GM23338 (cell line): Measurements from ENCODE around the gene SCAF4. TPM values are rescaled to one million over a fixed set of nuclear protein-coding genes. Genes with fewer than 3 reads are reported as not detected.

Experiments used
- ATAC-seq: fragments of 200-7000 bp; cut with Tn5 transposase; 3 replicates; pipeline ENCODE4 v1.9.1; 2020
- DNase-seq: peaks from one replicate; pipeline ENCODE4 v3.0.0-alpha.2; 2015; ENCODE audit warnings: low spot score
- H2AFZ ChIP-seq: fragments of 200-600 bp; sonication (generic); 2 replicates; pipeline ENCODE4 v1.8.0; 2016; ENCODE audit warnings: antibody characterized with exemption, mild to moderate bottlenecking, moderate library complexity
- H3F3A ChIP-seq: fragments of 200-600 bp; sonication (generic); replicated peaks from 2 replicates; pipeline ENCODE4 v1.8.0; 2017; ENCODE audit warnings: antibody characterized with exemption, mixed run types, low read depth
- H3K27ac ChIP-seq: fragments of 200-600 bp; sonication (generic); 2 replicates; pipeline ENCODE4 v1.6.1; 2016; ENCODE audit warnings: low read depth
- H3K27me3 ChIP-seq: fragments of 200-600 bp; sonication (generic); 2 replicates; pipeline ENCODE4 v1.8.0; 2016; ENCODE audit warnings: mild to moderate bottlenecking, mixed run types, moderate library complexity; ENCODE audit not compliant: insufficient read depth
- H3K36me3 ChIP-seq: fragments of 200-600 bp; sonication (generic); 2 replicates; pipeline ENCODE4 v1.8.0; 2016; ENCODE audit warnings: mild to moderate bottlenecking; ENCODE audit not compliant: insufficient read depth
- H3K4me1 ChIP-seq: fragments of 200-600 bp; sonication (generic); 2 replicates; pipeline ENCODE4 v1.8.0; 2016; ENCODE audit warnings: mild to moderate bottlenecking, moderate library complexity; ENCODE audit not compliant: insufficient read depth
- H3K4me2 ChIP-seq: fragments of 200-600 bp; sonication (generic); 2 replicates; pipeline ENCODE4 v1.7.1; 2017; ENCODE audit warnings: mixed run types
- H3K4me3 ChIP-seq: fragments of 200-600 bp; sonication (generic); 2 replicates; pipeline ENCODE4 v1.6.1; 2016; ENCODE audit warnings: mixed run types
- H3K79me2 ChIP-seq: fragments of 200-600 bp; sonication (generic); replicated peaks from 2 replicates; pipeline ENCODE4 v1.8.0; 2017; ENCODE audit warnings: mild to moderate bottlenecking; ENCODE audit not compliant: insufficient read depth
- H3K9me2 ChIP-seq: fragments of 200-600 bp; sonication (generic); 2 replicates; pipeline ENCODE4 v1.8.0; 2017; ENCODE audit not compliant: insufficient read depth
- H4K20me1 ChIP-seq: fragments of 200-600 bp; sonication (generic); replicated peaks from 2 replicates; pipeline ENCODE4 v1.8.0; 2017; ENCODE audit warnings: mild to moderate bottlenecking; ENCODE audit not compliant: insufficient read depth
- H3K27ac Mint-ChIP-seq: 2 replicates; pipeline ENCODE4 v1.8.0; 2020; ENCODE audit warnings: inconsistent platforms, mild to moderate bottlenecking, moderate library complexity, mixed read lengths
- H3K27me3 Mint-ChIP-seq: 3 replicates; pipeline ENCODE4 v1.8.0; 2022; ENCODE audit warnings: low read depth, mild to moderate bottlenecking, moderate library complexity, mixed read lengths, inconsistent platforms; ENCODE audit not compliant: insufficient read depth, poor library complexity
- H3K36me3 Mint-ChIP-seq: 3 replicates; pipeline ENCODE4 v1.8.0; 2021; ENCODE audit warnings: low read depth, mild to moderate bottlenecking, inconsistent platforms, moderate library complexity, mixed read lengths
- H3K4me1 Mint-ChIP-seq: 3 replicates; pipeline ENCODE4 v1.8.0; 2020; ENCODE audit warnings: mild to moderate bottlenecking, inconsistent platforms, mixed read lengths
- H3K4me3 Mint-ChIP-seq: 3 replicates; pipeline ENCODE4 v1.8.0; 2021; ENCODE audit warnings: moderate library complexity, mild to moderate bottlenecking, inconsistent platforms, mixed read lengths
- H3K9me3 Mint-ChIP-seq: 3 replicates; pipeline ENCODE4 v1.8.0; 2020; ENCODE audit warnings: moderate library complexity, mild to moderate bottlenecking, inconsistent platforms, mixed read lengths
- CREB1 ChIP-seq: fragments of 250-450 bp; sonication (Bioruptor Pico); IDR thresholded peaks from 2 replicates; pipeline ENCODE4 v1.5.0; 2020; ENCODE audit warnings: low read depth, mild to moderate bottlenecking, moderate library complexity
- EZH2 ChIP-seq: fragments of 200-600 bp; sonication (generic); IDR thresholded peaks from one replicate; pipeline ENCODE4 v1.8.0; 2017; ENCODE audit warnings: antibody characterized with exemption, mild to moderate bottlenecking, low read depth; ENCODE audit not compliant: unreplicated experiment
- EZH2phosphoT487 ChIP-seq: fragments of 200-600 bp; sonication (generic); IDR thresholded peaks from one replicate; pipeline ENCODE4 v1.8.1; 2018; ENCODE audit warnings: antibody characterized with exemption; ENCODE audit not compliant: unreplicated experiment
- JUNB ChIP-seq: IDR thresholded peaks from one replicate; pipeline ENCODE4 v1.6.1; 2016; ENCODE audit warnings: antibody characterized with exemption; ENCODE audit not compliant: unreplicated experiment
- NANOG ChIP-seq: IDR thresholded peaks from 2 replicates; pipeline ENCODE4 v1.6.1; 2016; ENCODE audit warnings: antibody characterized with exemption, borderline replicate concordance
- POLR2AphosphoS5 ChIP-seq: IDR thresholded peaks from 2 replicates; pipeline ENCODE4 v1.6.1; 2016; ENCODE audit warnings: antibody characterized with exemption, low read depth
- STAT1 ChIP-seq: IDR thresholded peaks from one replicate; pipeline ENCODE4 v1.6.1; 2016; ENCODE audit warnings: antibody characterized with exemption; ENCODE audit not compliant: unreplicated experiment
- ZNF114 ChIP-seq: fragments of 250-450 bp; sonication (Bioruptor Pico); IDR thresholded peaks from 2 replicates; pipeline ENCODE4 v1.5.0; 2020; ENCODE audit warnings: mild to moderate bottlenecking, moderate library complexity
- ZNF331 ChIP-seq: fragments of 250-450 bp; sonication (Bioruptor Pico); IDR thresholded peaks from 2 replicates; pipeline ENCODE4 v1.5.0; 2020; ENCODE audit warnings: low read depth, mild to moderate bottlenecking, moderate library complexity
- polyA plus RNA-seq: library from polyadenylated mRNA; unstranded; fragments of >200 nt; fragmentation: Nextera tagmentation; extraction: Ambion mirVana; gene quantifications from 2 replicates; pipeline ENCODE4 v1.2.1, GENCODE V29; 2016
- total RNA-seq: library from RNA; depleted of rRNA; stranded (reverse); fragments of >200 nt; shearing (Covaris generic); gene quantifications from 2 replicates; pipeline ENCODE4 v1.2.3, GENCODE V29; 2014
- TF ChIP-seq, protein P1 (sequence below), 2 experiments: fragments of 200-600 bp in 1 of 2; sonication (generic) in 1 of 2; conservative IDR thresholded peaks; 2 replicates each; pipeline versions ENCODE4 v1.5.1 to v1.6.1; 2016 to 2017; ENCODE audit warnings: antibody characterized with exemption in 2 of 2, low read depth in 2 of 2, mild to moderate bottlenecking in 2 of 2, moderate library complexity in 1 of 2

Gene SCAF4
- total and polyA plus RNA-seq, 2 experiments from 2014 or later, result 29.7 to 45.8 TPM

DNA sequence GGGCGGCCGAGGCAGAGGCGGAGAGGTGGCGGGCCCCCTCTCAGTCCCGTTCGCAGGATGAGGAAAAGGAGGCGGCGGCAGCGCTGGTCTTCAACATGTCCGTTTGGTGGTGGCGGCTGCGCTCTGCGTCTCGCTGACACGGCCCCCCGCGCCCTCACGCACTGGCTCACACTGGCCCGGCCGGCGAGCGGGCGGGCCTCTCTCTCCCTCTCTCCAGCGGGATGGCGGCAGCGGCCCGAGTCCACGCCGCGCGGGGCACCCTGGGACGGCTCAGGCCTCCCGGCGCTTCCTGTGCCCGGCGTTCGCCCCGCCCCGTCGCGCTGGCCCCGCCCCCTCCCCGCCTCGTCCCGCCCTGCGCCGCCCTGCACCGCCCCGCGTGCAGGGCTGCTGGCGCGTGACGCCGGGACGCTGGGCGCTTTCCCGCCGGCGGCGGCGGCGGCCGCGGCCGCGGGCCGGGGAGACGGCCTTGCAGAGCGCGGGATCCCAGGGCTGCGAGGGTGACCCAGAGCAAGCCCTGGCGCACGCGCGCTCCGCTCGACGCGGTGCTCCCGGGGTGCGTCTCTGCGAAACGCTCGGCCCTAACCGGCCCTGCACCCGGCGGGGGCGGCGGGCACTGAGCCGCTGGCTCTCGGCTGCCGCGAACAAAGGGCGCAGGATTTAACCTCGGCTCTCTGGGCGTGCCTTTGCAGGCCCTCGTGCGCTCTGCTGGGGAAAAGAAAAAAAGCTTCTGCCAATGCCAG lies at the start of gene SCAF4 (continued):
- TF ChIP-seq ZNF331 (CRISPR knock-in tag), result no peak
- TF ChIP-seq JUNB, result no peak
- TF ChIP-seq, protein P1, sequence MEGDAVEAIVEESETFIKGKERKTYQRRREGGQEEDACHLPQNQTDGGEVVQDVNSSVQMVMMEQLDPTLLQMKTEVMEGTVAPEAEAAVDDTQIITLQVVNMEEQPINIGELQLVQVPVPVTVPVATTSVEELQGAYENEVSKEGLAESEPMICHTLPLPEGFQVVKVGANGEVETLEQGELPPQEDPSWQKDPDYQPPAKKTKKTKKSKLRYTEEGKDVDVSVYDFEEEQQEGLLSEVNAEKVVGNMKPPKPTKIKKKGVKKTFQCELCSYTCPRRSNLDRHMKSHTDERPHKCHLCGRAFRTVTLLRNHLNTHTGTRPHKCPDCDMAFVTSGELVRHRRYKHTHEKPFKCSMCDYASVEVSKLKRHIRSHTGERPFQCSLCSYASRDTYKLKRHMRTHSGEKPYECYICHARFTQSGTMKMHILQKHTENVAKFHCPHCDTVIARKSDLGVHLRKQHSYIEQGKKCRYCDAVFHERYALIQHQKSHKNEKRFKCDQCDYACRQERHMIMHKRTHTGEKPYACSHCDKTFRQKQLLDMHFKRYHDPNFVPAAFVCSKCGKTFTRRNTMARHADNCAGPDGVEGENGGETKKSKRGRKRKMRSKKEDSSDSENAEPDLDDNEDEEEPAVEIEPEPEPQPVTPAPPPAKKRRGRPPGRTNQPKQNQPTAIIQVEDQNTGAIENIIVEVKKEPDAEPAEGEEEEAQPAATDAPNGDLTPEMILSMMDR (conservative IDR thresholded peaks at IDR 0.05; ENCODE audit: low read depth in 2 of 2), result no peak

GRCh38 chr21:31780944-31781343 lies 49.0 kb upstream of the SCAF4 start:
- Histone ChIP-seq H3K27ac (no peak overlapping the region), H3K36me3 (no peaks in the 10 kb centered on the region), H3K9me2 (no peaks in the 10 kb centered on the region), H4K20me1 (no peaks in the 10 kb centered on the region), H3K27me3 (no peaks in the 10 kb centered on the region), H2AFZ (no peak overlapping the region), H3K4me2 (no peak overlapping the region), H3K4me1 (no peaks in the 10 kb centered on the region), H3K79me2 (no peaks in the 10 kb centered on the region), H3F3A (no peaks in the 10 kb centered on the region), H3K4me3 (no peak overlapping the region)
- H3K4me1 Mint-ChIP-seq, result no peaks in the 10 kb centered on the region
- no peak overlapping the region for H3K4me3 Mint-ChIP-seq
- H3K27me3 Mint-ChIP-seq, result no peaks in the 10 kb centered on the region
- ATAC-seq (peak; percentile 60), DNase-seq (peak; percentile 21)
- H3K36me3 Mint-ChIP-seq, result peaks cover 3% of the 10 kb centered on the region; the same call in 2 of the 3 replicates
- no peak overlapping the region for H3K27ac Mint-ChIP-seq
- TF ChIP-seq, protein P1 (conservative IDR thresholded peaks at IDR 0.05; ENCODE audit: low read depth in 2 of 2), result peak; percentile 24 to 39
- TF ChIP-seq EZH2phosphoT487, result no peak
- H3K9me3 Mint-ChIP-seq, result peaks cover 6% of the 10 kb centered on the region; the same call in 2 of the 3 replicates

GRCh38 chr21:31778546-31778945 lies 46.6 kb upstream of the SCAF4 start:
- H3K4me1 ChIP-seq, result no peaks in the 10 kb centered on the region
- H3F3A ChIP-seq, result no peaks in the 10 kb centered on the region
- no peak overlapping the region for H3K27ac ChIP-seq
- H2AFZ ChIP-seq, result no peak overlapping the region
- Mint-ChIP-seq H3K27me3 (no peaks in the 10 kb centered on the region), H3K27ac (no peak overlapping the region), H3K9me3 (no peaks in the 10 kb centered on the region), H3K36me3 (no peaks in the 10 kb centered on the region), H3K4me3 (no peak overlapping the region), H3K4me1 (no peaks in the 10 kb centered on the region)
- TF ChIP-seq STAT1 (no peak), EZH2 (no peak), ZNF331 (CRISPR knock-in tag) (no peak), NANOG (no peak), CREB1 (CRISPR knock-in tag) (no peak), POLR2AphosphoS5 (no peak), ZNF114 (CRISPR knock-in tag) (no peak)
- ATAC-seq (no peak), DNase-seq (no peak)
- H3K27me3 ChIP-seq, result no peaks in the 10 kb centered on the region
- no peaks in the 10 kb centered on the region for H3K79me2 ChIP-seq
- H4K20me1 ChIP-seq, result no peaks in the 10 kb centered on the region
- no peak overlapping the region for H3K4me2 ChIP-seq
- no peak overlapping the region for H3K4me3 ChIP-seq
- H3K36me3 ChIP-seq, result no peaks in the 10 kb centered on the region
- peaks cover 3% of the 10 kb centered on the region; the same call in 1 of the 2 replicates for H3K9me2 ChIP-seq
